Loucy (cell line): ENCODE results near the gene CES1.

Experiments used
- EZH2phosphoT487 ChIP-seq: fragments of 200-600 bp; IDR thresholded peaks from 2 replicates; pipeline ENCODE4 v1.6.1; 2018; ENCODE audit warnings: antibody characterized with exemption, mild to moderate bottlenecking, moderate library complexity, borderline replicate concordance
- TF ChIP-seq, protein P1 (sequence below): fragments of 200-600 bp; sonication (generic); conservative IDR thresholded peaks from 2 replicates; pipeline ENCODE4 v1.5.1; 2014; ENCODE audit warnings: mild to moderate bottlenecking, antibody characterized with exemption, low read length

DNA sequence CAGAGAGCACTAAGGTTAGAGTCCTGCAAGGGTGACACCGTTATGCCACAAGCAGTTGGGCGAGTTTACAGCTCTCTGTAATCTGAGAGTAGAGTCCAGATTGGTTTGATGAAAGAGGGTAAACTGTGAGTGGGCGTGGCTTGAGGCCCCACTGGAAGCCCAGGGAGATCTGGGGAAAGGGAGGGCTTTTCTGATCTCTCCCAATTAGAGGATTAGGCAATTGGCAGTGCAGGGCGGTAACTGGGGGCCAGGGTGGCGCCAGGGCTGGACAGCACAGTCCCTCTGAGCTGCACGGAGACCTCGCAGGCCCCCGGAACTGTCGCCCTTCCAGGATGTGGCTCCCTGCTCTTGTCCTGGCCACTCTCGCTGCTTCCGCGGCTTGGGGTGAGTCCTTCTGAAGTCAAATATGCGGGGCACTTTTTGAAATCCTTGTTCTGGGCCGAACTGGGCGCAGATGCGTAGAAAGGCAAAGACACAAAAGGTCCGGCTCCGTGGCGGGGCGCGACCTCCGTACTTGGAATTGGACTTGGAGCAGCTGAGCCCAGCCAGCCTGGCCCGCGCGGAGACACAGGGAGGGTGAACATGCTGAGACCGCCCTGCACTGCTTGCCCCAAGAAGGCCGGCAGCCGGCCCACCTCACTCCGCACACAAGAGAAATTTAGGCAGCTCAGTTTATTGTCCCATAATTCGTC, 72.4 kb downstream of the CES1 start:
- TF ChIP-seq, protein P1, sequence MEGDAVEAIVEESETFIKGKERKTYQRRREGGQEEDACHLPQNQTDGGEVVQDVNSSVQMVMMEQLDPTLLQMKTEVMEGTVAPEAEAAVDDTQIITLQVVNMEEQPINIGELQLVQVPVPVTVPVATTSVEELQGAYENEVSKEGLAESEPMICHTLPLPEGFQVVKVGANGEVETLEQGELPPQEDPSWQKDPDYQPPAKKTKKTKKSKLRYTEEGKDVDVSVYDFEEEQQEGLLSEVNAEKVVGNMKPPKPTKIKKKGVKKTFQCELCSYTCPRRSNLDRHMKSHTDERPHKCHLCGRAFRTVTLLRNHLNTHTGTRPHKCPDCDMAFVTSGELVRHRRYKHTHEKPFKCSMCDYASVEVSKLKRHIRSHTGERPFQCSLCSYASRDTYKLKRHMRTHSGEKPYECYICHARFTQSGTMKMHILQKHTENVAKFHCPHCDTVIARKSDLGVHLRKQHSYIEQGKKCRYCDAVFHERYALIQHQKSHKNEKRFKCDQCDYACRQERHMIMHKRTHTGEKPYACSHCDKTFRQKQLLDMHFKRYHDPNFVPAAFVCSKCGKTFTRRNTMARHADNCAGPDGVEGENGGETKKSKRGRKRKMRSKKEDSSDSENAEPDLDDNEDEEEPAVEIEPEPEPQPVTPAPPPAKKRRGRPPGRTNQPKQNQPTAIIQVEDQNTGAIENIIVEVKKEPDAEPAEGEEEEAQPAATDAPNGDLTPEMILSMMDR, result no peak
- TF ChIP-seq EZH2phosphoT487, result no peak
